ENCODE data around the gene SLC35F4.

SLC35F4 gene

DNA sequence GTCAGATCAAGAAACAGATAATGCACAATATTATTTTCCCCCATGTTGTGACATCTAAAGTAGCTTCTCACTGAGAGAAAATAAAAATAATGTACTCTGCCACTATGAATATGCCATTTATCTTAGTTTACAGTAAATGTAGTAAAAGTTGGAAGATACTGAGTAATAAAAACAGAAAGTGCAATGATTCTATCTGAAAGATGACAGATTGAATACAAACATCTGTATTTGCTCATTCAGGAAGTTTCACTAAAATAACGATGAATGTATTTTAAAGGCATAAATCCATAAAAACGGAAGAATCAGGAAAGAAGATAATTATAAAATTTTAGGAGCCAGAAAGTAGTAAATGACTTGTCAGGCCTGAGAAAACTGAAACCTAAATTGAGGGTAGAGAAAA, 18.2 kb downstream of the SLC35F4 start:
- DNase-seq: no peak

DNA sequence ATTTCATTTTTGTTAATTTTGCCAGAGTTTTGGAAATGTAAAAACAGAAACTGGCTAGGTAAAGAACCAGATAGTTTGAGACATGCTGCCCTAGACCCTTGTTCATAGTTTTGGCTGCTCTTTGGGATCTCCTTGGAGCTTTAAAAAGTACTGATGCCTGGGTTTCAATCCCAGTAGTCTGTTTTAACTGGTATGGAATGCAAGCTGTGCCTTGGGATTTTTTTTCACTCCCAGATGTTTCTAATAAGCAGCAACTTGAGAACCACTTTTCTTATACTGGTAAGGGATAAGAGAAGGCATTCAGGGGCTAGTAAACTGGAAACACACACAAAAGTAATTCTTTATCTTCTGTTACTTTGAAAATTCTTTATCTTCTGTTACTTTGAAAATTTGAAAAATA, 18.8 kb downstream of the SLC35F4 start:
- no peak for DNase-seq

DNA sequence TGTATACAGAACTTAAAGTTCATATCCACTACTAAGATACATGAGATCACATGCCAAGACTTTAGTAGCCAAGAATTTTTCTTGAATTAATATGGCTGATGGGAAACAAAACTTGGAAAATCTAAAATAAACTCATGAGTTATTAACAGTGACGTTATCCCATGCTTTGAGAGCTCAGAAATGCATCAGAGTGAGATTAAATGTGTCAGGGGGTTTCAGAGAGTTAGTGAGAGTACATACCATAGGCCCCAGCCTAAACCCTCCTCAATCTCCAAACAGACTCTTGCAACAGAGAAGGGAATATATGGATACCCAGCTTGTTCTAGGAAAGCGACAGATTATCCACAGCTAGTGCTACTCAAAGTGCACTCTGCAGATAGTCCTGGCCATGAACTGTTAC, 19.3 kb downstream of the SLC35F4 start:
- no peak for DNase-seq

DNA sequence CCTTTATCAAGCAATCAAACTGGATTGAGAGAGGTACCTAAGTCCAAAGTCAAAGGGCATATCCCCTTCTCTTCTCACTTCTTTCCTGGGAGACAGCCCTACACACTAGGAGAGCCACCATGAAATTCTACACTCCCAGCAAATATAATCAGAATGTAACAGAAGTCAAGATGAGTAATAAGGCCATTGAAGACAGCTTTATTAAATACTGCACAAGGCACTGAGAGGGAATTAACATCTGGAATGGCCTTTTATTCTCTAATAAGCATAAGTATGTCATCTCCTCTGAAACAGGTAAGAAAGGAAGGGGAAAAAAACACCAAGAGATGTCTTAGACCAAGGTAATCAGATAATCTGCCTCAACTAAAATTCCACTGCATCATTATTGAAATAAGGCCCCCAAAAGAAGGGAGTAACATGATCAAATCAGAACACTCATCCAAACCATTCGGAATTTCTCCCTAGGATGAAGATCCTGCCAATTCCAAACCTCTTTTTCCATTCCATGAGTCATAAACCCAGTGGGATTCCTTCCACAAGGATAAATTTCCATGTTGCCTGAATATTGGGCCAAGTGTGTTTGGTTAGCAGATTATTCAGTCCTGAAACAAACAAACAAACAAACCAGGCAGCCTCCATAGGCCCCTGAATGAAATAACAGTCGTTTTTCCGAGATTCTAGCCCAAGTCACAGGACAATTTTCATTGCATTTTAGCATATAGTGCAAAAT, 19.9 kb downstream of the SLC35F4 start:
- DNase-seq: no peak

DNA sequence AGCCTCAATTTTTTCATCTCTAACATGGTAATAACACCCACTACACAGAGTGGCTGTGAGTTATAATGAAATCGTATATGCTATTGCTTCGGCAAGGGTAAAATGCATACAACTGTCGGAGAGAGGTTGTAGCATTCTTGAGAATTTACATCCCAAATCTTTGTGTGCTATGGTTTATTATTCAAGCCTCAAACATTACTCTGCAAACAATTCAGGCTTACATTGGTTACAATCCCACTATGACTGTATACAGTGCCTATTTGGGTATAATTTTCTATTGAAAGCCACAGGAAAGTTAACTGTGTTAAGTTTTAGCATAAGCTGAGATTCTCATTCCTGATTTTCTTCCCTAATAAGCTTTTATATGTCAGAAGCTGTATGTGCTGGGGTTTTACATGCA, 20.6 kb downstream of the SLC35F4 start:
- no peak for DNase-seq

DNA sequence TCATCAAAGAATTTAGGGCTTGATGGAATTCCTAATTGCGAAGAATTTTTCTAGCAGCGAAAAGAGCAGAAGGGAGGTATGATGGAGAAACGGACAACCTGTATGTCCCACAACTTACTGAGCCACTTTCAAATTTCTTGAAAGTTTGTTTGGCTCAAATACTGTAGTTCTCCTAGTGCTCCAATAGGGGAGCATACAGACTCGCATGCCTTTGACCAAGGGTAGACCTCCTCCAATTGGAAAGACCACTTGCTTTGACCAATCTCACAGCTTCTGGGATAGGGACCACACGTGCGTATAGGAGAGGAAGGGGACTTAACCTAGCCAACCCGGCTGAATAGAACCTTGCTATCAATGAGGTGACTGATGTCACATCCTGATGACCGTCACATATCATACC, 28.6 kb downstream of the SLC35F4 start:
- no peak for DNase-seq

DNA sequence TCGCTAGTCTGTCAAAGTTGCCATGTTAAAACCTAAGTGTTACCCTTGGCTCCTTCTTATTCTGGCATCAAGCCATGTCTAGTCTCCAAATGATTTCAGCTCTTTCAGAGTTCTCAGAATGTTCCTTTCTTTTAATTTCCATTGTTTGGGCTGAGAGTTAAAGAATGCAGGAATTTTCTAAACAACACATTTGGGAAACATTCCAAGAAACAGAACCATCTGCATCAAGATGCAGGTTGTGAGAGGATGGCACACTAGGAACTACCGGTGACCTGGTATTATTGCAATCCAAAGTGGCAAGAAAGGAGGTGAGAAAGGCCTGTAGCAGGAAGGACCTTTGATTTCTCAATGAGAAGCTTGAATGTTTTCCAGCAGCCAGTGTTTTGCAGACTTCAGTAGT, 30.1 kb downstream of the SLC35F4 start:
- DNase-seq: no peak

DNA sequence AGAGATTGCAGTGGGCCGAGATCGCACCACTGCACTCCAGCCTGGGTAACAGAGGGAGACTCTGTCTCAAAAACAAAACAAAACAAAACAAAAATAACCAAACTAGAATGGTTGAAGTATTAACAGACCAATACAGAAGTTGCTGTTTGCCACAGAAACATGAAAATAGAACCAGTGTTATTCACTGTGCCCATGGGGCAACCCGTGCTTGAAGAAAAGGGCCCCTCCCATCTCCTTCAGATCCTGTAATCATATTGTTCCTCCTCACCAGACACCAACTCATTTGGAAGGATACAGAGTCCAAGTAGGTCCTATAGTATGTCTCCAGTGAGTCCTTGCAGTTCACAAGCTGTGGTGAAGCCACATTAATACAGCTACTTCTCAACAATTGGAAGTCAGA, 30.9 kb downstream of the SLC35F4 start:
- no peak for DNase-seq

DNA sequence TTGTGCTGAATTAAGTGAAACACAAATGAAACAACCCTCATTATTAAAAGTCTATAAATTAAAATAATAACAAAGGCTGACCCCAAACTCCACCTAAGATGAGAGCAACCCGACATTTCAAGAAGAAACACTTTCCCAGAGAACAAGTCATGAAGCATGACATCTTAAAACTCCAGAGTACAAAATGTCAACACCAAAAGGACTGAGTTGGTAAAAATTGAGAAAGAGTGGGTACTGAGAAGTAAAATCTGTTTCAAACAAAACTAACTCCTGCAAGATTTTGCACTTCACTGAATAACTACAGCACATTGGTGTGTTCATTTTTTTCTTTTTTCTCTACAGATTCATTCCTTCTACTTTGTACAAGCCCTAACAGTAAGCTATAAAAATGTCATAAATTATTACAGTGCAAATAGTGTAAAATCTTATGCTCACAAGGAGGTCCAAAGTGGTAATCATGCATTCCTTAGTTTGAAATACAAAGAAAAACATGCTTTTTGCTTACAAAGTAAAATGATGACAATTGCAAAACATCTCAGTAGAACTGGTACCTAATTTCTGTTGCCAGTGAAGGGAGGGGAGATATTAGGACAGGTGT, 31.8 kb downstream of the SLC35F4 start:
- DNase-seq: no peak

DNA sequence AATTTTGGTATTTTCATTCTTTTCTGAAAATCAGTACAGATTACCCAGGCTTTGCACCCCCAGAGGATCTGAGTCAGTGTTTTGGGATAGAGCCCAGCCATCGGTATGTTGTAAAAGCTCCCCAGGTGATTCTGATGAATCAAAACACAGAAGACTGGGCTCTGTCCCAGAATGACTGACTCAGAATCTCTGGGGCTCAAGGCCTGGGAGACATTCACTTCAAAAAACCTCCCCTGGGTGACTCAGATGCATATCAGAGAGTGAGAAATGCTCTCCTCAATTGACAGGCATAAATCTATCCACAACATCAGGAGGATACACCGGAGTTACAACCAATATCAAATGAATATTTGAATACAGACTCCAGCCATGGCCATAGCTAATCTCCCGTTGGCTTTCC, 32.6 kb downstream of the SLC35F4 start:
- no peak for DNase-seq

DNA sequence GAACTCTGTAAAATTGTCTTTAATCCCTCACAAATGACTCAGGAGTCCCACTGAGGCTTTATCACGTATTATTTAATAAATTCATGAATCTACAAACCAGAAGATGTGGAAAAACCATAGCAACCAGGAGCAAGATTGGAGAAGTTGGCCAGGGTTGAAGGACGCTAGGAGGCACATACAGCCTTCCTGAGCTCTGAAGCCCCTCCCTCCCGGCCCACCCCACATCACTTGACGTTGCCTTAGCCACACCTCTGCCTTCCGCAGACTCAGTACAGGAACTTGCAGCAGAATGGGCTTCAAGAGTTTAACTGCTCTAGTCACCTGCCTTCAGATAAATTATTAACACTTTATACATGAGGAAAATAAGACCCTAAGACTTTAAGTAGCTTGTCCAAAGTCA, 33.9 kb downstream of the SLC35F4 start:
- no peak for DNase-seq

DNA sequence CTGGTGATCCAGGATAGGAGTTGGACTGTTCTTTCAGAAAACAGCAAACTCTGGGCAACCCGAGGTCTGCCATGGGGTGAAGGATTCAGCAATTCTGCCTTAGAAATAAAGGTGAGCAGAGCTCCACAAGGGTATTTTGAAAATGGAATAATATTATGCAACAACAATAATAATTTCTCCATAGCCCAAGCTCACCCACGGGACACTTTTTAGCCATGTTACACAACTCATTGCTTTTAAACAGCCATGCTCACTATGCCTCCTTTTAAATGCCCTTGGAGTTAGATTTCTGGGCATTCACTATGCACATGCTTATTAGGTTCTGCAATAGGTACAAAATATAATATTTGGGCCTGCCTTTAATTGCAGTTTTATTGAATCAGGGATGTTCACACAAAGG, 37.2 kb downstream of the SLC35F4 start:
- DNase-seq: no peak

DNA sequence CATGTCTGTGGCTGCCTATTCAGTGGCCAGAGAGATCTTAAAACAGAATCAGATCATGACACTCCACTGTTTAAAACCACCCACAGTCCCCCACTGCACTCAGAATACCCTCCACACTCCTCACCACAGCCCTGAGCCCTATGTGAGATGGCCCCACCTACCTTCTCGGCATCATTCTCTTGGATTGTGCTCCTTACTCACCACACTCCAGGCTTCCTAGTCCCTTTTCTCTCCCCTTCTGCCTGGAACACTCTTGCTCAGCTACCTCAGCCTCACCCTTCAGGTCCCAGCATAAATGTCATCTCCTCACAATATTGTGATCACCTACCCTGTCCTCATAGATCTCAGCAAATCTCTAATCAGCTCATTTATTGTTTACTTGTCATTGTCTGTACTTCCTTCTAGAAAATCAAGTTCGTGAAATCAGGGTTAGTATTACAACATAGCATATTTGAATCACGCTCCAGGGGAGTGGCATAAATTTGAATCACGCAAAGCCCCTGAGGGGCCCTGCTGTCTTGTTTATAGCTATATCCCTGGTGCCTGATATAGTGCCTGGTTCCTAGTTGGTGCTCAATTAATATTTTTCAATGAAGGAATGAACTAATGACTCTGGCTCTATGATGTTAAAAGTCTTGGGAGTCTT, 42.8 kb downstream of the SLC35F4 start:
- no peak for DNase-seq

DNA sequence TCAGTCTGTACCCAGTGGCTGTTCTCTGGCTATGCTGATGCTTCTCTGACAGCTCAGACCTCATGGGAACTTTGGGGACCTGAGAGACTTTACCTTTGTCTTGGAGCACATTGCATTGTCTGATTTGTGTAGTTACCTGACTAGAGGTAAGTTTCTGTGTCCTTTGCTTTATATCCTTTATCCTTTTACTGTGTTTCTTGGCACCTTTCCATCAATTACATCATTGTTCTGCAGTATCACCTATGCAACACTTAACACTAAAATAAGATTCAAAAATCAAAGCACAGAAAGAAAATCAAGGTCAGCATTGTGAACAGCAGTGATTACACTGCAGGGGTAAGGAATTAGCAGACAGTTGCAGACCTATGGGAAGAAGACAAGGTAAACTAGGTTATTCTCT, 43.8 kb downstream of the SLC35F4 start:
- DNase-seq: no peak

DNA sequence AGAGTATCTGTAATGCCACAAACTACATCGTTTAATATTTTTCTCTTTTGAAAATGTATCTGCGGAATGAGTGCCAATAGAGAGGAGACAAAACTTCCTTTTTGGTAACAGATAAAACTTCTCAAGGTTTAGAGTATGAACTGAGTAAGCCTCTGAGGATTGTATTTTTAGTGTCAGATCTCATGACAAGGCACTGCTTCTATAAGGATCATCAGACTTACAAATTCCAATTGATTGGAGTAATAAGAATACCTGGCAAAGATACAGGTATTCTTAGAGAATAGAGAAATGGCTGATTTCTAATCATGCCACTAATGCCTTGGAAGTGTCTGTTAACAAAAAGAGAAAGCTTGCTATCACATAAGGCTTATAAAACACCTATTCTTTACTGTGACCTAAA, 45.3 kb downstream of the SLC35F4 start:
- no peak for DNase-seq

DNA sequence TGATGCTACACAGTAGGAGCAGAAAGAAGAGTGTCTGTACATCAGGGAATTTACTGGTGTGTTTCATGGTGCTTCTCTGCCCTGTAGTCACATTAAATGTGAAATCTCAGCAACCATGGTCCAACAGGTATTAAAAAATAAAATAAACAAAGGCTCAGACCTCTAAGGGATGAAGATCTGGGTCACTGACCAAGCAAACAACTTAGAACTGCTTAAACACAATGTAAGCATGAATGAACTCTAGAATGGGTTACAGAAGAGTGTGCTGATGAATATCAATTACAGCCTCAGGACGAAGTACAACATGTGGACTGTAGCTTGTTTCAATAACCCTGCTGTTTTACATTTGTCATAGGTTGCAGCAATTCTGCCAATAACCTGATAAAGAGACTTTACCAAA, 47.4 kb downstream of the SLC35F4 start:
- no peak for DNase-seq

DNA sequence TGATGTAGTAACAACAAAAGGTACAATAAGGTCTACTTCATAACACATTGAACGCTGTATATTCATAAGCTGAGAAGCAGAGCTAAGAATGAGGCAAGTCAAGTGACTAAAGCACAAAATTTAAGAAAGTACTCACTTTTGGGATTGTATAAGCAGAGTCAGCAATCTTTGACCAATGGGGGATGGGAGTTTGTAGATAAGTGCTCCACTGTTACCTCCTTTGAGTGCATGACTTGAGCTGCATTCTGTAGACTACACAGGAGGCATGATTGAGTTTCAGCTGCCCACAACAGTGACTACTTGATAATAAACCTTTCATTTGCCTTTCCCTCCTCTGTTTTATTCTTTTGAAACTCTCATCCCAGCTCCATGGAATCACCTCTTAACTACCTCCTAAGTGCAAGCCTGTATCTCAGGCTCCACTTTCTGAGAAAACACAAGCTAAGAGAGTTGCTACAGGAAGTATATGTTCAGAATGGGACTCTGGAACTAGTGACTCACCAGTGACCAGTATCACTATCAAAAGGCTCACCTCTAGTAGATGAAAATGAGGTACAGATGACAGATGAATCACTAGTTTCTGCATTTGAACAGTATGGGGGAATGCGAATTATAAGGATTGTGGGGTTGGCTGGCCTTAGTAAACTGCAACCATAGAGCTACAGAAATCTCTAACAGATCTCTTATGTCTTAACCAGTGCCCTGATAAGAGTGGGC, 49.2 kb downstream of the SLC35F4 start:
- DNase-seq: no peak

DNA sequence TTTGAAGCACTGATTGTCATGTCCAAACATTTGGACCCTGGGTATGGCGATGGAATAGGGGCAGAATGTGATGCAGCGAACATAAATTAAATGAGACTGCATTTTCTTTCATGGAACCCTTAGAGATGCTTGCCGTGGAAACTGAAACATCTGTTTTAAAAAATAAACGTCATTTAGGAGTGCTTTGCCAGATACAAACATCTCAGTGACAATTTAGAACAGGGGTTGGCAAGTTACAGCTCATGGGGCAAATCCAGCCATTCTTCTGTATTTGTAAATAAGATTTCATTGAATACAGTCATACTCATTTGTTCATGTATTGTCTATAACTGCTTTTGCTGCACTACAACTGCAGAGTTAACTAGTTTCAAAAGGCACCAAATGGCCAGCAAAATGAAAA, 51.2 kb downstream of the SLC35F4 start:
- no peak for DNase-seq

DNA sequence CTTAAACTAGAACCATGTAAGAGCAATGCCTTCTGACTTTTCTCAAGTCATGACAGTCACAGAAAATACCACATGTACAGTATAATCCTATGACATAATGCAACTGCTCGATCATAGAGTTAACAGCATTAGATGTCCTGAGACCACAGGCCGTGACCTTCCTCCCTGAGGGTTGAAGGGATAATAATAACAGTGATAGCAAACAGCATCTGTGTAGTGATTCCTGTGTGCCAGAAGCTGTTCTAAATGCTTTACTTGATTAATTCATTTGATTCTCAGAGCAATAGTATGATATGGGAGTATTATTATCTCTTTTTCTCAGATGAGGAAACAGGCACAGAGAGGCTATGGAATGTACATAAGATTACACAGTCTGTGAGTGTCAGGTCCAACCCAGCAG, 53.2 kb downstream of the SLC35F4 start:
- DNase-seq: no peak

DNA sequence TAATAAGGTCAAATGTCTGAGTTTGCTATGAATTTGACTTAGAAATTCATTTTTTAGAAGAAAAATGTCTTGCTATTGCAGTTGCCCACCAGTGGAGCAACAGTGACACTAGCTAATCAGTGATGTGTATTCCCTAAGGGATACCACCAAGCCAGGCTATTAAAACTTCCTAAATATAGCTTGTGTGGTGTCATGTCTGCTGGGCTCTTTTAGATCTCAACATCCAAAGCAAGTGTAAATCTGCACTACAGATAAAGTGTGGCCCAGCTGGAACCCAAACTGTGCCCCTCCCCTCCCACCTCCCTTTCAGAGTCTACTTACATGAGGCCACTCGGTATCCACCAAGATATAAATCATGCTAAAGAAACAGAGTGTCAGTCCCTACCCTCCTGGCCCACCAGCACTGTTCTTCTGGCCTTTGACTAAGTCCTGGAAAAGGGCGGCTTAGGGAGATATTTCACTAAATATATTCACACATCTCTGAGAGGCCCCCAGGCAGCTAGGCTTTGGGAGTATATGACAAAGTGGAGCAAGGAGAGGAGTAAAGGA, 53.8 kb downstream of the SLC35F4 start:
- DNase-seq: no peak

DNA sequence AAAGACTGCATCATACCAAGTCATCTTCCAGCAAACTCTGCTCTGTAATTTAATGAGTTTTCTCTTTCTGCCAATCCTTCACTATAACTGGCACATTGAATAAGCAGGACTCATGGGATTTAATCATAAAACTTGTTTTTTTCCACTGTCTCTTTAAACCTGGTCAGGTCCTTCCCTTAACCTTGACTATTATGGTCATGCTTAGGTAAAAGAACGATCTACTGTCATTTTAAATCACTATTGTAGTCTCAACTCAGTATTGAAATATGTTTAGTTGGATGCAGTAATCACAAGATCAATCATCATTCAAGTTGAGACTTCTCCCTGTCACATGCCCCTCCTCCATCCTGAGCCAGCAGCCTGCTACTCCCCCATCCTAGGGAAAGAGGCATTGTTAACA, 56.1 kb downstream of the SLC35F4 start:
- DNase-seq: no peak

DNA sequence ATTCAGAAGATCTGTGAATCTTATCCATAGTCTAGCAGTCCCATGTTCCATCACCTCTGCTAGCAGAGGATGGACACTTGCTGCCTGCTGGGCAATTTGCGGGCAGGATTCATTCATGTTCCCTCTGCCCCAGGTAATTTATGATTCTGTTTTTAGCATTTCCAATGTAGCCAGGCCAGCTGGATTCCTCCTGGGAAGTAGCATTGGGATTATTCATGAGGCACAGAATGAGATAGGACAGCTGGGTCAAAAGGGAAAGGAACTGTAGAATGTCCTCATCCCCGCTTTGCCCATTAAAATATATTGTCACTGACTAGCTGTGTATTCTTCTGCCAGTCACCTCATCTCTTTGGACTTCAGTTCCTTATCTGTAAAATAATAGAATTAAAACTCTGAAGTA, 68.7 kb downstream of the SLC35F4 start:
- no peak for DNase-seq

DNA sequence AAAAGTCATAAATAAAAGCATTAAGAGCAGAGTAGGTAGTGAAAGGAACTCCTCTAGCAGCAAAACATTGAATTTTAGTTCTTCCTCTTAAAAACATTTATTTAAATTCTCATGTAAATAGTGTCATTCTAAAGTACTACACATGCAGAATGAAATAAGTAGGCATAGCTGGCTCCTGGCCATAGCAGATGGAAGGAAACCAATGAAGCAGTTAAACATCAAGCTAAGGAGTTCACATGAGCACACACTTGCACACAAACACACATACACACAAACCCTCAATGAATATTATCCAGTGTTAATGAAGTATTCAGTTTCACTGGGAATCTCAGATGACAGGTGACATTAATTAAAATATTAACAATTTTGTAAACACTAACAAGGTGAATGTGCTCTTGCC, 69.3 kb downstream of the SLC35F4 start:
- no peak for DNase-seq

DNA sequence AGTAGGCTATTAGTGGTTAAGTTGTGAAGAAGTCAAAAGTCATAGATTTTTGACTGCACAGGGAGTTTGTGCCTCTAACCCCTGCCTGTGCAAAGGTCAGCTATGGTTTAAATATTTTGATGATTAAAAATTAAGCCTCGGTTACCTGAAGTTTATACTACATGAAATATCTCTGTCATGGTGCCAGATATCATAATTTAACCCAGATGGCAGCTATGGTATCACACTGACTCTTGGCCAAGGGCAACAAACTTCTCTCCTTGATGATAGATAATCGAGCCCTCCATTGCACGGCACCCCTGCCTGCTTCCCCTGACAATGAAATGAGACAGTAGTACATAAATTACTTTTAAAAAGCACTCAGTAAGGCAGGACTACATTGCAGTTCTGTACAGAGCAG, 80.8 kb downstream of the SLC35F4 start:
- DNase-seq: no peak

All from bone marrow (tissue), 2 donors.